ENCODE data around the gene DNLZ.

Gene DNLZ

DNA sequence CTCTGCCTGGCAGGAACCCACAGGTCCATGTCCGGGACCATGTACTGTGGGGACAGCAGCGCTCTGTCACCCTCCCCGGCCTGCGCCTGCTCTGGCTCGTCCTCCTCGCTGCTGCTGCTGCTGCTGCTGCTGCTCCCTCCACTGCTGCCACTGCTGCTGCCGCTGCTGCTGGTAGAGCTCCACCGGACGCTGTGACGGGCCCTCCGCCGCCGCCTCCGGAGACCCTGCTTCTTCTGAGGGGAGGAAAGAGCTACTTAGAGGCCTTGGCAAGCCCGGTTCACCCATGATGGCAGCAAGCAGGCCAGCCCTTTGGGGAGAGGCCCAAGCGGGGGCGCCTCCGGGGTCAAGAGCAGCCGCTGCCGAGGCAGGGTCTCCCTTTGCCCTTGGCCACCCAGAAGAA, 19.9 kb upstream of the DNLZ start:
- H3K27ac ChIP-seq, result no peak overlapping the region
- TF ChIP-seq, protein P1, sequence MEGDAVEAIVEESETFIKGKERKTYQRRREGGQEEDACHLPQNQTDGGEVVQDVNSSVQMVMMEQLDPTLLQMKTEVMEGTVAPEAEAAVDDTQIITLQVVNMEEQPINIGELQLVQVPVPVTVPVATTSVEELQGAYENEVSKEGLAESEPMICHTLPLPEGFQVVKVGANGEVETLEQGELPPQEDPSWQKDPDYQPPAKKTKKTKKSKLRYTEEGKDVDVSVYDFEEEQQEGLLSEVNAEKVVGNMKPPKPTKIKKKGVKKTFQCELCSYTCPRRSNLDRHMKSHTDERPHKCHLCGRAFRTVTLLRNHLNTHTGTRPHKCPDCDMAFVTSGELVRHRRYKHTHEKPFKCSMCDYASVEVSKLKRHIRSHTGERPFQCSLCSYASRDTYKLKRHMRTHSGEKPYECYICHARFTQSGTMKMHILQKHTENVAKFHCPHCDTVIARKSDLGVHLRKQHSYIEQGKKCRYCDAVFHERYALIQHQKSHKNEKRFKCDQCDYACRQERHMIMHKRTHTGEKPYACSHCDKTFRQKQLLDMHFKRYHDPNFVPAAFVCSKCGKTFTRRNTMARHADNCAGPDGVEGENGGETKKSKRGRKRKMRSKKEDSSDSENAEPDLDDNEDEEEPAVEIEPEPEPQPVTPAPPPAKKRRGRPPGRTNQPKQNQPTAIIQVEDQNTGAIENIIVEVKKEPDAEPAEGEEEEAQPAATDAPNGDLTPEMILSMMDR (conservative IDR thresholded peaks at IDR 0.05), result no peak

DNA sequence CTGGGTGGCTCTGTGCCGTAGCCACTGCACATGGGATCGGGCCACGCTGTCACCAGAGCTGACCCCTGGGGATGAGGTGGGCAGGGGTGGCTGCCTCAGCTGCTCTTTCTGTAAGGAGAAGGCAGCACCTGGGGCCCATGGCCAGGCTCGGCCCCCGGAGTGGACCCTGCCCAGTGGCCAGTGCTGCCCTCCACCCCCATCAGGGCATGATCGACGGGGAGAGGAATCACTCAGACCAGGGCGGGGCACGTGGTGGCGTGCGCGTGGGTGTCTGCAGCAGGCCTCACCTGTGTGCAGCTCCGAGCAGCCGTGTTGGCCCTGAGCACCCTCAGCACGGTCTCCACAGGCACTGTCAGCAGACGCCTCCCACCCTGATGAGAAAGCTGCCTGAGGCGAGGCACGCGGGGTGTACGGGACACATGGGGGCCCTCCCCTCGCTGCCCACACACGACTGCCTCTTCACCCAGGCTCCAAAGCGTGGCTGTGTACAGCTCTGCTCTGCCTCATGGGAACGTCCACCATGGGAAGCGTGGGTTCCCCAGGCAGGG, 18.5 kb upstream of the DNLZ start:
- TF ChIP-seq, protein P1 (conservative IDR thresholded peaks at IDR 0.05), result no peak
- H3K27ac ChIP-seq, result no peak overlapping the region

DNA sequence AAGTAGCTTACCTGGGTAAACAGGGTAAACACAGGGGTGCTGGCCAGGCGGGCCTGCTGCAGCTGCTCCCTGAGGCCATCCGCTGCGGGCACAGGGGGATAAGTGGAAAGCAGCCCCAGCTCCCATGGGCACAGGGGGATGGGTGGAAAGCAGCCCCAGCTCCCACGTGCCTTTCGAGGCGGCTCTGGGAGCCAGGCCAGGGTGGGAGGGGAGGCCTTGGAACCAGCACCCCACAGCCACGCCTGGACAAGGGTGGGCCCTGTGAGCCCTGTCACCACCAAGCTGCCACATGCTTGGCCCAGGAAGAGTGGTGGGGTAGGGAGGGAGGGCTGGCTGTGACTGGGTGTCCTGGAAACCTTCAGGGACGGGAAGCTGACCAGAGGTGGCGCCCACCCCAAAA, 17.8 kb upstream of the DNLZ start:
- TF ChIP-seq, protein P1 (conservative IDR thresholded peaks at IDR 0.05), result no peak
- no peak overlapping the region for H3K27ac ChIP-seq

DNA sequence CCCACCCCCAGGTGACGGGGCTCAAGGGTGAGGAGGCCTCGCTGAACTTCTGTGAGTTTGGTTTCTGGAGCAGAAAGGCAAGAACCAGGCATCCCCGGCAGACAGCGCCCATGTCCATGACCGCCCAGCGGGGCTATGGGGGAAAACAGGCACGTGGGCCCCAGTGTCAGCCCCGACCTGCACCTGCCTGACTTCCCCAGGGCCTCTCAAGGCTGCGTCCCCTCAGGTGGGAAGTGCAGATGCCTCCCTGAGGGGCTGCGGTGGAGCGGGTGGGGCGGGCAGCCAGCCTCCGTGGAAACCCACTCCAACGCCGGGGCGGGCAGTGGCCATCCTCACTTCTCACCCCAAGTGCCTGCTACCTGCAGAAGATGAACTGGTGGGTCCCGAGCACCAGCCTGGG, 16.8 kb upstream of the DNLZ start:
- H3K27ac ChIP-seq, result no peak overlapping the region
- TF ChIP-seq, protein P1 (conservative IDR thresholded peaks at IDR 0.05), result no peak

DNA sequence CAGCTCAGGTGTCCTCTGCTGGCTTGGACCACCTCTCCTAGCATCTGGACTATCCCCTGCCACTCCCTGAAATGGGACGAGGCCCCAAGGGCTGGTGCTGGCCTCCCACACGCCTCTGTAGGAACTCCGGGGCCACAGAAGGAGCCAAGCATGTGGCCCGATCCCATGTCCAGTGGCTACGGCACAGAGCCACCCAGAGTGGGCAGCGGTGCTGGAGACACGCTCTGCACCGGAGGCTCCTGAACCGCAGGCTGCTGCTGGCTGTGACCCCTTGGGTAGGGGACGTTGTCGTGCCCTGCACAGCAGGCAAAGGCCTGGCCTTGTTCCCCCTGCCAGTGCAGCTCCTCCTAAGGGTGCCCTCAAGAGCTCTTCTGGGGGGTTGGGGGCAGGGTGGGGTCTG, 16.3 kb upstream of the DNLZ start:
- H3K27ac ChIP-seq, result no peak overlapping the region
- TF ChIP-seq, protein P1 (conservative IDR thresholded peaks at IDR 0.05), result no peak

DNA sequence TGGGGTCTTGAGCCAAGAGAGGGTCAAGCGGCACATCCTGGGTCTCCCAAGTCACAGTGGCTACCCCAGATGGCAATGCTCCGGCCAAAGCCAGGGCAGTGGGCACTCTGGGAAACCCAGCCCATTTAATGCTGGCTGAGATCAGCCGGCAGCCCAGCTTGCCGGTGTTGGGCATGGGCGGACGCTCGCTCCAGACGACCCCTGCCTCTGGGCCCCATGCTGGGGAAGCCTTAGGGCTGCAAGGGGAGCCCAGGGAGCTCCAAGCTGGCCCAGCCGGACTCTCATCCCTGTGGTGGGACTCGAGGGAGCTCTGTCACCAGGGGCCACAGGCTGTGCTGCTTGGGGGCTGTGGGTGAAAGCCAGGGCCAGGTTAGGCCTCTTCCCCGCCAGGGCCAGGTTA, 15.9 kb upstream of the DNLZ start:
- no peak overlapping the region for H3K27ac ChIP-seq
- TF ChIP-seq, protein P1 (conservative IDR thresholded peaks at IDR 0.05), result no peak

DNA sequence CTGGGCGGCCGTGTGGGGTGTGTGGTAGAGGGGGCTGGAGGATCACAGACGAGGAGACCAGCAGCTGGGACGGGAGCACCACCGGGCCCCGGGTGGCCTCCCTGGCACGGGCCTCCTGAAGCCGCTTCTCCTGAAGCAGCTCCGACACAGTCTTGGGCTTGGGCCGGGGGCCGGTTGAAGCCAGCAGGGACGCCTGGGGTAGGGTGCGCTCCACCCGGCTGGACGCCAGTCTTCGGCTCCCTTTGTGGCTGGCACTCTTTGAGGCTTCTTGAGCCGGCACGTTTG, 15.4 kb upstream of the DNLZ start:
- TF ChIP-seq, protein P1 (conservative IDR thresholded peaks at IDR 0.05), result no peak
- no peak overlapping the region for H3K27ac ChIP-seq

Measured in VCaP (cell line).